ENCODE data around the gene ELOVL6. TPM values are rescaled to one million over a fixed set of nuclear protein-coding genes. Genes with fewer than 3 reads are reported as not detected.

ELOVL6 gene
- polyA plus RNA-seq, 1 donor: 14.1 TPM

GRCh38 chr4:110108960-110109359 is 89.5 kb downstream of the ELOVL6 start:
- Histone ChIP-seq H3K27ac (ENCODE audit: low read length) (no peak overlapping the region), H3K27me3 (ENCODE audit: control insufficient read depth, insufficient read depth, low read length) (no peaks in the 10 kb centered on the region), H3K4me1 (ENCODE audit: control insufficient read depth, insufficient read depth, low read length) (no peaks in the 10 kb centered on the region), H3K4me3 (ENCODE audit: low read length) (no peak overlapping the region), H3K9me3 (ENCODE audit: control insufficient read depth, low read depth, low read length) (no peaks in the 10 kb centered on the region), H3K36me3 (ENCODE audit: control insufficient read depth, insufficient read depth, low read length) (no peaks in the 10 kb centered on the region)
- WGBS (ENCODE audit: insufficient coverage, low lambda C conversion rate): 100% methylated on average over 1 of the region's 1 CpG
- no peak for DNase-seq

- H3K4me1 ChIP-seq (ENCODE audit: control insufficient read depth, insufficient read depth, low read length): no peaks in the 10 kb centered on the region
These were observed 90.0 kb downstream of the ELOVL6 start for GRCh38 chr4:110108422-110108821.

GRCh38 chr4:110107866-110108265 is 90.5 kb downstream of the ELOVL6 start:
- H3K27ac ChIP-seq (ENCODE audit: low read length): peak overlapping the region; percentile 20
- DNase-seq: peak in 1 of 2 donors; percentile 45

More at GRCh38 chr4:110108422-110108821, 90.0 kb downstream of the ELOVL6 start:
- Histone ChIP-seq H3K27me3 (ENCODE audit: control insufficient read depth, insufficient read depth, low read length) (no peaks in the 10 kb centered on the region), H3K9me3 (ENCODE audit: control insufficient read depth, low read depth, low read length) (no peaks in the 10 kb centered on the region), H3K4me3 (ENCODE audit: low read length) (no peak overlapping the region), H3K27ac (ENCODE audit: low read length) (no peak overlapping the region), H3K36me3 (ENCODE audit: control insufficient read depth, insufficient read depth, low read length) (no peaks in the 10 kb centered on the region)
- DNase-seq: no peak
- no CpG with 5 or more reads among the region's 3 CpGs for WGBS (ENCODE audit: insufficient coverage, low lambda C conversion rate)

GRCh38 chr4:110106931-110107296 is 91.5 kb downstream of the ELOVL6 start:
- Histone ChIP-seq H3K4me3 (ENCODE audit: low read length) (no peak overlapping the region), H3K4me1 (ENCODE audit: control insufficient read depth, insufficient read depth, low read length) (no peaks in the 10 kb centered on the region), H3K27me3 (ENCODE audit: control insufficient read depth, insufficient read depth, low read length) (no peaks in the 10 kb centered on the region), H3K27ac (ENCODE audit: low read length) (no peak overlapping the region), H3K9me3 (ENCODE audit: control insufficient read depth, low read depth, low read length) (no peaks in the 10 kb centered on the region), H3K36me3 (ENCODE audit: control insufficient read depth, insufficient read depth, low read length) (no peaks in the 10 kb centered on the region)
- peak in 1 of 2 donors; percentile 48 for DNase-seq
- WGBS (ENCODE audit: insufficient coverage, low lambda C conversion rate): 20% methylated on average over 1 of the region's 1 CpG

More at GRCh38 chr4:110107866-110108265, 90.5 kb downstream of the ELOVL6 start:
- Histone ChIP-seq H3K36me3 (ENCODE audit: control insufficient read depth, insufficient read depth, low read length) (no peaks in the 10 kb centered on the region), H3K4me3 (ENCODE audit: low read length) (no peak overlapping the region), H3K4me1 (ENCODE audit: control insufficient read depth, insufficient read depth, low read length) (no peaks in the 10 kb centered on the region), H3K9me3 (ENCODE audit: control insufficient read depth, low read depth, low read length) (no peaks in the 10 kb centered on the region), H3K27me3 (ENCODE audit: control insufficient read depth, insufficient read depth, low read length) (no peaks in the 10 kb centered on the region)

GRCh38 chr4:110104661-110105060 is 93.8 kb downstream of the ELOVL6 start:
- Histone ChIP-seq H3K9me3 (ENCODE audit: control insufficient read depth, low read depth, low read length) (no peaks in the 10 kb centered on the region), H3K4me1 (ENCODE audit: control insufficient read depth, insufficient read depth, low read length) (no peaks in the 10 kb centered on the region), H3K27me3 (ENCODE audit: control insufficient read depth, insufficient read depth, low read length) (no peaks in the 10 kb centered on the region), H3K27ac (ENCODE audit: low read length) (no peak overlapping the region), H3K4me3 (ENCODE audit: low read length) (no peak overlapping the region), H3K36me3 (ENCODE audit: control insufficient read depth, insufficient read depth, low read length) (no peaks in the 10 kb centered on the region)
- no CpG with 5 or more reads among the region's 2 CpGs for WGBS (ENCODE audit: insufficient coverage, low lambda C conversion rate)
- no peak for DNase-seq

GRCh38 chr4:110099638-110100037 is 98.8 kb downstream of the ELOVL6 start:
- Histone ChIP-seq H3K36me3 (ENCODE audit: control insufficient read depth, insufficient read depth, low read length) (no peaks in the 10 kb centered on the region), H3K4me3 (ENCODE audit: low read length) (no peak overlapping the region), H3K27ac (ENCODE audit: low read length) (no peak overlapping the region), H3K4me1 (ENCODE audit: control insufficient read depth, insufficient read depth, low read length) (no peaks in the 10 kb centered on the region), H3K27me3 (ENCODE audit: control insufficient read depth, insufficient read depth, low read length) (no peaks in the 10 kb centered on the region), H3K9me3 (ENCODE audit: control insufficient read depth, low read depth, low read length) (no peaks in the 10 kb centered on the region)
- no peak for DNase-seq

- 88% methylated on average over 1 of the region's 1 CpG for WGBS (ENCODE audit: insufficient coverage, low lambda C conversion rate)
- Histone ChIP-seq H3K36me3 (ENCODE audit: control insufficient read depth, insufficient read depth, low read length) (no peaks in the 10 kb centered on the region), H3K4me3 (ENCODE audit: low read length) (no peak overlapping the region), H3K27me3 (ENCODE audit: control insufficient read depth, insufficient read depth, low read length) (no peaks in the 10 kb centered on the region), H3K4me1 (ENCODE audit: control insufficient read depth, insufficient read depth, low read length) (no peaks in the 10 kb centered on the region), H3K9me3 (ENCODE audit: control insufficient read depth, low read depth, low read length) (no peaks in the 10 kb centered on the region), H3K27ac (ENCODE audit: low read length) (no peak overlapping the region)
- DNase-seq: no peak
These were observed 102.0 kb downstream of the ELOVL6 start for GRCh38 chr4:110096405-110096804.

GRCh38 chr4:110092646-110093045 is 105.8 kb downstream of the ELOVL6 start:
- WGBS (ENCODE audit: insufficient coverage, low lambda C conversion rate): 94% methylated on average over 3 of the region's 4 CpGs
- Histone ChIP-seq H3K27ac (ENCODE audit: low read length) (no peak overlapping the region), H3K36me3 (ENCODE audit: control insufficient read depth, insufficient read depth, low read length) (no peaks in the 10 kb centered on the region), H3K27me3 (ENCODE audit: control insufficient read depth, insufficient read depth, low read length) (no peaks in the 10 kb centered on the region), H3K4me1 (ENCODE audit: control insufficient read depth, insufficient read depth, low read length) (no peaks in the 10 kb centered on the region), H3K9me3 (ENCODE audit: control insufficient read depth, low read depth, low read length) (no peaks in the 10 kb centered on the region), H3K4me3 (ENCODE audit: low read length) (no peak overlapping the region)
- no peak for DNase-seq

- Histone ChIP-seq H3K4me1 (ENCODE audit: control insufficient read depth, insufficient read depth, low read length) (peaks cover 5% of the 10 kb centered on the region), H3K27me3 (ENCODE audit: control insufficient read depth, insufficient read depth, low read length) (no peaks in the 10 kb centered on the region), H3K4me3 (ENCODE audit: low read length) (no peak overlapping the region), H3K36me3 (ENCODE audit: control insufficient read depth, insufficient read depth, low read length) (no peaks in the 10 kb centered on the region), H3K9me3 (ENCODE audit: control insufficient read depth, low read depth, low read length) (no peaks in the 10 kb centered on the region), H3K27ac (ENCODE audit: low read length) (no peak overlapping the region)
- WGBS (ENCODE audit: insufficient coverage, low lambda C conversion rate): 71% methylated on average over 1 of the region's 6 CpGs
- DNase-seq: no peak
These were observed 106.8 kb downstream of the ELOVL6 start for GRCh38 chr4:110091434-110092140.

- Histone ChIP-seq H3K36me3 (ENCODE audit: control insufficient read depth, insufficient read depth, low read length) (no peaks in the 10 kb centered on the region), H3K4me3 (ENCODE audit: low read length) (no peak overlapping the region), H3K27me3 (ENCODE audit: control insufficient read depth, insufficient read depth, low read length) (no peaks in the 10 kb centered on the region), H3K4me1 (ENCODE audit: control insufficient read depth, insufficient read depth, low read length) (peaks cover 13% of the 10 kb centered on the region), H3K9me3 (ENCODE audit: control insufficient read depth, low read depth, low read length) (no peaks in the 10 kb centered on the region), H3K27ac (ENCODE audit: low read length) (no peak overlapping the region)
- WGBS (ENCODE audit: insufficient coverage, low lambda C conversion rate): 100% methylated on average over 2 of the region's 4 CpGs
- no peak for DNase-seq
These were observed 109.7 kb downstream of the ELOVL6 start for GRCh38 chr4:110088670-110089069.

- H3K36me3 ChIP-seq (ENCODE audit: control insufficient read depth, insufficient read depth, low read length): no peaks in the 10 kb centered on the region
- WGBS (ENCODE audit: insufficient coverage, low lambda C conversion rate): 80% methylated on average over 4 of the region's 4 CpGs
- H3K4me3 ChIP-seq (ENCODE audit: low read length): no peak overlapping the region
- peak; percentile 31 to 74 for DNase-seq
- H3K4me1 ChIP-seq (ENCODE audit: control insufficient read depth, insufficient read depth, low read length): peaks cover 13% of the 10 kb centered on the region
- no peaks in the 10 kb centered on the region for H3K9me3 ChIP-seq (ENCODE audit: control insufficient read depth, low read depth, low read length)
- H3K27ac ChIP-seq (ENCODE audit: low read length): no peak overlapping the region
- no peaks in the 10 kb centered on the region for H3K27me3 ChIP-seq (ENCODE audit: control insufficient read depth, insufficient read depth, low read length)
These were observed 111.2 kb downstream of the ELOVL6 start for GRCh38 chr4:110087070-110087708.

Measured in large intestine (tissue), 3 donors.